ENCODE measurements around the gene OTUD5. TPM values are rescaled to one million over a fixed set of nuclear protein-coding genes. Genes with fewer than 3 reads are reported as not detected.

OTUD5 gene
- total and polyA plus RNA-seq, 2 experiments from 2014 or later, result 27.0 to 43.4 TPM

GRCh38 chrX:48904626-48905025 is 52.8 kb downstream of the OTUD5 start:
- Histone ChIP-seq H3K79me2 (ENCODE audit: insufficient read depth) (peaks cover 36% of the 10 kb centered on the region), H3K27ac (no peak overlapping the region), H3K4me1 (ENCODE audit: insufficient read depth) (no peaks in the 10 kb centered on the region), H4K20me1 (ENCODE audit: insufficient read depth) (no peaks in the 10 kb centered on the region), H3K4me3 (no peak overlapping the region), H3F3A (ENCODE audit: insufficient read depth) (no peaks in the 10 kb centered on the region), H3K4me2 (ENCODE audit: unreplicated experiment) (no peak overlapping the region), H3K36me3 (ENCODE audit: low read depth) (no peaks in the 10 kb centered on the region), H2AFZ (no peak overlapping the region), H3K9me2 (ENCODE audit: insufficient read depth) (no peaks in the 10 kb centered on the region), H3K27me3 (replicated peaks; ENCODE audit: insufficient read depth) (no peaks in the 10 kb centered on the region), H3K9me3 (ENCODE audit: low read depth) (no peaks in the 10 kb centered on the region), H3K9ac (no peak overlapping the region)
- in situ Hi-C loops (cut with MboI), result loop anchor here (25.0 kb wide), 1 partner anchor 242 kb away; no protein-coding TSS in a partner anchor
- WGBS, 2 experiments (ENCODE audit: low coverage in 1 of 2, low lambda C conversion rate in 2 of 2, missing lambda C conversion rate in 2 of 2), result 75% methylated on average over 12 to 14 of the region's 14 CpGs
- no peak for DNase-seq
- TF ChIP-seq EZH2 (IDR thresholded peaks at IDR 0.05; ENCODE audit: insufficient read depth, poor library complexity, severe bottlenecking) (no peak), EZH2phosphoT487 (IDR thresholded peaks at IDR 0.05; ENCODE audit: insufficient read depth, low read depth) (no peak)

GRCh38 chrX:48904180-48904579 is 53.2 kb downstream of the OTUD5 start:
- no peaks in the 10 kb centered on the region for H3K36me3 ChIP-seq (ENCODE audit: low read depth)
- H3K79me2 ChIP-seq (ENCODE audit: insufficient read depth), result peaks cover 36% of the 10 kb centered on the region
- H3K4me1 ChIP-seq (ENCODE audit: insufficient read depth), result no peaks in the 10 kb centered on the region
- DNase-seq, result no peak
- no peak overlapping the region for H3K27ac ChIP-seq
- H2AFZ ChIP-seq, result no peak overlapping the region
- in situ Hi-C loops (cut with MboI), result loop anchor here (25.0 kb wide), 1 partner anchor 242 kb away; no protein-coding TSS in a partner anchor
- H3K27me3 ChIP-seq (replicated peaks; ENCODE audit: insufficient read depth), result no peaks in the 10 kb centered on the region
- no peaks in the 10 kb centered on the region for H3K9me3 ChIP-seq (ENCODE audit: low read depth)
- WGBS, 2 experiments (ENCODE audit: low coverage in 1 of 2, low lambda C conversion rate in 2 of 2, missing lambda C conversion rate in 2 of 2), result 87 to 97% methylated on average over 5 to 8 of the region's 8 CpGs
- H4K20me1 ChIP-seq (ENCODE audit: insufficient read depth), result no peaks in the 10 kb centered on the region
- no peak overlapping the region for H3K9ac ChIP-seq
- TF ChIP-seq EZH2phosphoT487 (IDR thresholded peaks at IDR 0.05; ENCODE audit: insufficient read depth, low read depth) (no peak), EZH2 (IDR thresholded peaks at IDR 0.05; ENCODE audit: insufficient read depth, poor library complexity, severe bottlenecking) (no peak)
- H3F3A ChIP-seq (ENCODE audit: insufficient read depth), result no peaks in the 10 kb centered on the region
- no peak overlapping the region for H3K4me3 ChIP-seq
- H3K4me2 ChIP-seq (ENCODE audit: unreplicated experiment), result no peak overlapping the region
- no peaks in the 10 kb centered on the region for H3K9me2 ChIP-seq (ENCODE audit: insufficient read depth)

GRCh38 chrX:48903290-48903689 is 54.1 kb downstream of the OTUD5 start:
- DNase-seq, result no peak
- in situ Hi-C loops (cut with MboI), result loop anchor here (25.0 kb wide), 1 partner anchor 241 kb away; no protein-coding TSS in a partner anchor
- H3K79me2 ChIP-seq (ENCODE audit: insufficient read depth), result peaks cover 31% of the 10 kb centered on the region
- no peak overlapping the region for H2AFZ ChIP-seq
- no peak overlapping the region for H3K4me3 ChIP-seq
- H3K9me2 ChIP-seq (ENCODE audit: insufficient read depth), result no peaks in the 10 kb centered on the region
- H3K27me3 ChIP-seq (replicated peaks; ENCODE audit: insufficient read depth), result no peaks in the 10 kb centered on the region
- TF ChIP-seq EZH2phosphoT487 (IDR thresholded peaks at IDR 0.05; ENCODE audit: insufficient read depth, low read depth), result no peak
- no peak for TF ChIP-seq EZH2 (IDR thresholded peaks at IDR 0.05; ENCODE audit: insufficient read depth, poor library complexity, severe bottlenecking)
- H3F3A ChIP-seq (ENCODE audit: insufficient read depth), result no peaks in the 10 kb centered on the region
- 0 out of 2 replicates have a peak, but pooled peaks cover 4% of the 10 kb centered on the region for H3K4me1 ChIP-seq (ENCODE audit: insufficient read depth)
- H3K9me3 ChIP-seq (ENCODE audit: low read depth), result no peaks in the 10 kb centered on the region
- no peak overlapping the region for H3K27ac ChIP-seq
- H4K20me1 ChIP-seq (ENCODE audit: insufficient read depth), result no peaks in the 10 kb centered on the region
- WGBS, 2 experiments (ENCODE audit: low coverage in 1 of 2, low lambda C conversion rate in 2 of 2, missing lambda C conversion rate in 2 of 2), result 82 to 87% methylated on average over 5 to 6 of the region's 6 CpGs
- H3K9ac ChIP-seq, result no peak overlapping the region
- no peak overlapping the region for H3K4me2 ChIP-seq (ENCODE audit: unreplicated experiment)
- H3K36me3 ChIP-seq (ENCODE audit: low read depth), result no peaks in the 10 kb centered on the region

- no peaks in the 10 kb centered on the region for H3K9me2 ChIP-seq (ENCODE audit: insufficient read depth)
- no peaks in the 10 kb centered on the region for H3K27me3 ChIP-seq (replicated peaks; ENCODE audit: insufficient read depth)
- H2AFZ ChIP-seq, result no peak overlapping the region
- H3K9me3 ChIP-seq (ENCODE audit: low read depth), result no peaks in the 10 kb centered on the region
- H3K79me2 ChIP-seq (ENCODE audit: insufficient read depth), result peaks cover 29% of the 10 kb centered on the region
- H3F3A ChIP-seq (ENCODE audit: insufficient read depth), result no peaks in the 10 kb centered on the region
- no peak for DNase-seq
- in situ Hi-C loops (cut with MboI), result loop anchor here (25.0 kb wide), 1 partner anchor 240 kb away; no protein-coding TSS in a partner anchor
- H3K4me2 ChIP-seq (ENCODE audit: unreplicated experiment), result no peak overlapping the region
- TF ChIP-seq EZH2 (IDR thresholded peaks at IDR 0.05; ENCODE audit: insufficient read depth, poor library complexity, severe bottlenecking) (no peak), EZH2phosphoT487 (IDR thresholded peaks at IDR 0.05; ENCODE audit: insufficient read depth, low read depth) (no peak)
- H3K4me1 ChIP-seq (ENCODE audit: insufficient read depth), result 0 out of 2 replicates have a peak, but pooled peaks cover 4% of the 10 kb centered on the region
- no peak overlapping the region for H3K27ac ChIP-seq
- no peak overlapping the region for H3K9ac ChIP-seq
- 83 to 92% methylated on average over 8 to 14 of the region's 14 CpGs for WGBS, 2 experiments (ENCODE audit: low coverage in 1 of 2, low lambda C conversion rate in 2 of 2, missing lambda C conversion rate in 2 of 2)
- H3K4me3 ChIP-seq, result no peak overlapping the region
- no peaks in the 10 kb centered on the region for H3K36me3 ChIP-seq (ENCODE audit: low read depth)
- no peaks in the 10 kb centered on the region for H4K20me1 ChIP-seq (ENCODE audit: insufficient read depth)
Measured at GRCh38 chrX:48902776-48903175, 54.6 kb downstream of the OTUD5 start.

Measured in GM23248 (cell line).